MM.1S (cell line): ENCODE measurements around the gene LRATD1.
"Not testable (repeated sequence)": the region's sequence is repeated elsewhere in the genome, so short reads cannot be mapped to it uniquely, and the experiment has no call there.

Experiments
- EZH2 ChIP-seq: fragments of 300-600 bp; sonication (generic); optimal IDR thresholded peaks from 2 replicates; pipeline ENCODE3; 2017; ENCODE audit warnings: low read depth, mild to moderate bottlenecking, antibody characterized with exemption, low read length, mixed read lengths
- TF ChIP-seq, protein P1 (sequence below): fragments of 300-600 bp; sonication (generic); IDR thresholded peaks from 2 replicates; pipeline ENCODE4 v1.5.1; 2016; ENCODE audit warnings: antibody characterized with exemption, low read length, mixed read lengths

GRCh38 chr2:14622550-14622939, 10.0 kb upstream of the LRATD1 start:
- TF ChIP-seq, protein P1, sequence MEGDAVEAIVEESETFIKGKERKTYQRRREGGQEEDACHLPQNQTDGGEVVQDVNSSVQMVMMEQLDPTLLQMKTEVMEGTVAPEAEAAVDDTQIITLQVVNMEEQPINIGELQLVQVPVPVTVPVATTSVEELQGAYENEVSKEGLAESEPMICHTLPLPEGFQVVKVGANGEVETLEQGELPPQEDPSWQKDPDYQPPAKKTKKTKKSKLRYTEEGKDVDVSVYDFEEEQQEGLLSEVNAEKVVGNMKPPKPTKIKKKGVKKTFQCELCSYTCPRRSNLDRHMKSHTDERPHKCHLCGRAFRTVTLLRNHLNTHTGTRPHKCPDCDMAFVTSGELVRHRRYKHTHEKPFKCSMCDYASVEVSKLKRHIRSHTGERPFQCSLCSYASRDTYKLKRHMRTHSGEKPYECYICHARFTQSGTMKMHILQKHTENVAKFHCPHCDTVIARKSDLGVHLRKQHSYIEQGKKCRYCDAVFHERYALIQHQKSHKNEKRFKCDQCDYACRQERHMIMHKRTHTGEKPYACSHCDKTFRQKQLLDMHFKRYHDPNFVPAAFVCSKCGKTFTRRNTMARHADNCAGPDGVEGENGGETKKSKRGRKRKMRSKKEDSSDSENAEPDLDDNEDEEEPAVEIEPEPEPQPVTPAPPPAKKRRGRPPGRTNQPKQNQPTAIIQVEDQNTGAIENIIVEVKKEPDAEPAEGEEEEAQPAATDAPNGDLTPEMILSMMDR = not testable (repeated sequence)
- not testable (repeated sequence) for TF ChIP-seq EZH2
